Endothelial cell of umbilical vein (primary cell): ENCODE results near the gene BNC2.

Experiments
- EZH2 ChIP-seq: IDR thresholded peaks from 2 replicates; pipeline ENCODE4 v1.6.1; 2012; ENCODE audit warnings: borderline replicate concordance, low read depth, mild to moderate bottlenecking, moderate library complexity, low read length, inconsistent platforms; ENCODE audit not compliant: severe bottlenecking
- FOS ChIP-seq: IDR thresholded peaks from 2 replicates; pipeline ENCODE4 v1.6.1; 2011; ENCODE audit warnings: mild to moderate bottlenecking, low read length, moderate library complexity, borderline replicate concordance; ENCODE audit not compliant: insufficient read depth
- GATA2 ChIP-seq: IDR thresholded peaks from 2 replicates; pipeline ENCODE4 v1.7.0; 2011; ENCODE audit warnings: low read depth, mild to moderate bottlenecking, moderate library complexity, mixed read lengths, low read length; ENCODE audit not compliant: insufficient read length, insufficient read depth
- MYC ChIP-seq: IDR thresholded peaks from one replicate; pipeline ENCODE4 v1.6.1; 2011; ENCODE audit warnings: mild to moderate bottlenecking, low read depth, low read length
- POLR2A ChIP-seq: IDR thresholded peaks from 2 replicates; pipeline ENCODE4 v1.6.1; 2012; ENCODE audit warnings: low read depth, mild to moderate bottlenecking, control low read depth, low read length
- POLR2AphosphoS5 ChIP-seq: IDR thresholded peaks from 2 replicates; pipeline ENCODE4 v1.6.1; 2012; ENCODE audit warnings: low read depth, mild to moderate bottlenecking, control low read depth, low read length, moderate library complexity; ENCODE audit not compliant: insufficient read depth
- TF ChIP-seq, protein P1 (sequence below), 2 donors: IDR thresholded peaks; 1 replicate in 1 of 2; 2 replicates in 1 of 2; pipeline ENCODE4 v1.5.1; 2011; ENCODE audit warnings: low read length in 2 of 2, mild to moderate bottlenecking in 2 of 2, moderate library complexity in 2 of 2, control low read depth in 1 of 2, inconsistent platforms in 1 of 2, low read depth in 1 of 2; ENCODE audit not compliant: insufficient read depth in 1 of 2; ENCODE audit errors: extremely low read depth in 1 of 2
- TF ChIP-seq, protein P2 (sequence below): IDR thresholded peaks from 2 replicates; pipeline ENCODE4 v1.6.1; 2011; ENCODE audit not compliant: insufficient read depth, insufficient read length

DNA sequence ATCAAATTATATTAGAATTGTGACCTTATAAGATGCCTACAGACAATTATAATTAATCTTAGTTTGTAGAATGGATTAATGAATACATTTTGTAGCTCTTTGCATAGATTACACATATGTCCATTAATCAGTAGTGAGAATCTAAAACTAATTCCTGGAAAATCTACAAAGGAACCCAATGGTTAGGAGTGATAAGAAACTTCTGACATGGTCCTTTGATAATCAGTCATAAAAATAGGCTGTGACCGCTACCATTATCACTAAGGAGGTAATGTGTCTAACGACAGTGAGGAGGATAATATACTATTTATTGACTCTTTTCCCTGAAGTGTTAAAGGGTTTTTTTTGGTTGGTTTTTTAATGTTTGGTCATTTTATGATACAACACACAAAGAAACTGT, 46.6 kb downstream of the BNC2 start:
- TF ChIP-seq, protein P1, sequence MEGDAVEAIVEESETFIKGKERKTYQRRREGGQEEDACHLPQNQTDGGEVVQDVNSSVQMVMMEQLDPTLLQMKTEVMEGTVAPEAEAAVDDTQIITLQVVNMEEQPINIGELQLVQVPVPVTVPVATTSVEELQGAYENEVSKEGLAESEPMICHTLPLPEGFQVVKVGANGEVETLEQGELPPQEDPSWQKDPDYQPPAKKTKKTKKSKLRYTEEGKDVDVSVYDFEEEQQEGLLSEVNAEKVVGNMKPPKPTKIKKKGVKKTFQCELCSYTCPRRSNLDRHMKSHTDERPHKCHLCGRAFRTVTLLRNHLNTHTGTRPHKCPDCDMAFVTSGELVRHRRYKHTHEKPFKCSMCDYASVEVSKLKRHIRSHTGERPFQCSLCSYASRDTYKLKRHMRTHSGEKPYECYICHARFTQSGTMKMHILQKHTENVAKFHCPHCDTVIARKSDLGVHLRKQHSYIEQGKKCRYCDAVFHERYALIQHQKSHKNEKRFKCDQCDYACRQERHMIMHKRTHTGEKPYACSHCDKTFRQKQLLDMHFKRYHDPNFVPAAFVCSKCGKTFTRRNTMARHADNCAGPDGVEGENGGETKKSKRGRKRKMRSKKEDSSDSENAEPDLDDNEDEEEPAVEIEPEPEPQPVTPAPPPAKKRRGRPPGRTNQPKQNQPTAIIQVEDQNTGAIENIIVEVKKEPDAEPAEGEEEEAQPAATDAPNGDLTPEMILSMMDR (IDR thresholded peaks at IDR 0.05; ENCODE audit: extremely low read depth in 1 of 2, insufficient read depth in 1 of 2, low read depth in 1 of 2, low read length in 2 of 2) = no peak
- TF ChIP-seq POLR2A (no peak), FOS (no peak), EZH2 (no peak), POLR2AphosphoS5 (no peak), MYC (no peak), GATA2 (no peak)
- TF ChIP-seq, protein P2, sequence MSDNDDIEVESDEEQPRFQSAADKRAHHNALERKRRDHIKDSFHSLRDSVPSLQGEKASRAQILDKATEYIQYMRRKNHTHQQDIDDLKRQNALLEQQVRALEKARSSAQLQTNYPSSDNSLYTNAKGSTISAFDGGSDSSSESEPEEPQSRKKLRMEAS = no peak
